ENCODE measurements around the gene ABHD14A. TPM values are rescaled to one million over a fixed set of nuclear protein-coding genes. Genes with fewer than 3 reads are reported as not detected.

Gene ABHD14A
- polyA plus RNA-seq, 4 donors, result 20.2 to 30.4 (median 25.9) TPM

GRCh38 chr3:51940648-51941462, 34.0 kb upstream of the ABHD14A start:
- no peak for DNase-seq (ENCODE audit: low read depth in 4 of 4, low spot score in 3 of 4)

DNA sequence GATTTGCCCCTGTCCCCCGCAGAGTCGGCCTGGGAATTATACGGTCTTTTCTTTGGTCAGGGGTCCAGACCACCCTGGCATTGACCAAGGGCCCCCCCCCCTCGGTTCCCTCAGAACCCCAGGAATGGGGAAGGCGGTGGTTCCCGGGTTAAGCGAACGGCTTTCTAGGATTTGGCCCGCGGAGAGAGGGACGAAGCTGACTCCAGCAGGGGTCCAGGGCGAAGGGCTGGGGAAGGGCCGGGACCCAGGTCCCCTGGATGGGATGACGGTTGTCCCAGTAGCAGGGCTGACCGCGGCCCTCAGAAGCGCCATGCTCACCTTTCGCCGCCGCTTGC, 33.4 kb upstream of the ABHD14A start:
- no peak for DNase-seq (ENCODE audit: low read depth in 4 of 4, low spot score in 3 of 4)

DNA sequence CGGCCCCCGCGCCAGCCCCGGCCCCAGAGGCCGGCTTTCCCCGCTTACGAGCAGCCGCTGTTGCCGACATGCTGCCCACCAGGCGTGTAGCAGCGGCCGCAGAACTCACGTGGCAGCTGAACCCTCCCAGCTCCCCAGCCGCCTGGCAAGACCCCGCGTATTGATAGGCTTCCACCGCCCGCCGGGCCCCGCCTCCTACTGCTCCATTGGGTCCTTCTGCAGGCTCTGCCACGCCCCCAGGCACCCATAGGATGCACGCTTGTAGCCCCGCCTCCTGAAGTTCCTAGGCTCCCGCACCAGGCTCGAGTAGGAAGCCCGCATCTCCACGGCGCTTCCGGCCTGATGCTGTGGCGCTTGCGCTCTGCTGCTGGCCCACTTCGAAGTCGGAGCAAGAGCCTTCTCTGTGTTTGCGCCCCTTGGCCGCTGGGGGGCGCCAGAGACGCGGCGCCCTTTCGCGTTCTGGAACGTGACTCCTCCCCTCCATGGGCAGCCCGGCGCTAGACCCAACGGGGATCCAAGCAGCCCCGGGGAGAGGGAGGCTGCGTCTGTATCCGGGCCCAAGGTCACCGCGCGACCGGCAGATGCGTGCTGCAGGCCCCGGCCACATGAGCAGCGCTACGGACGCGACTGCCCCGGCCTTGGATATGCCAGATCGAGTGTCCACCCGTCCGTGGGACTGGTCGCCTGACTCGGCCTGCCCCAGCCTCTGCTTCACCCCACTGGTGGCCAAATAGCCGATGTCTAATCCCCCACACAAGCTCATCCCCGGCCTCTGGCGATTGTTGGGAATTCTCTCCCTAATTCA, 32.9 kb upstream of the ABHD14A start, which contains the start of the genes PARP3 and RRP9:
Gene PARP3 (plus strand): TSS at position 566 of the 805 bp plus-strand sequence. CDS start 993 bp downstream, outside the sequence.
Gene RRP9 (minus strand): TSS at position 107 of the 805 bp plus-strand sequence. CDS start 37 bp downstream, at position 70.
- peak; percentile 99 for DNase-seq (ENCODE audit: low read depth in 4 of 4, low spot score in 3 of 4)

GRCh38 chr3:51942603-51943450, 32.0 kb upstream of the ABHD14A start:
- DNase-seq (ENCODE audit: low read depth in 4 of 4, low spot score in 3 of 4), result no peak

- no peak for DNase-seq (ENCODE audit: low read depth in 4 of 4, low spot score in 3 of 4)
Observed at GRCh38 chr3:51943451-51944391, 31.1 kb upstream of the ABHD14A start.

DNA sequence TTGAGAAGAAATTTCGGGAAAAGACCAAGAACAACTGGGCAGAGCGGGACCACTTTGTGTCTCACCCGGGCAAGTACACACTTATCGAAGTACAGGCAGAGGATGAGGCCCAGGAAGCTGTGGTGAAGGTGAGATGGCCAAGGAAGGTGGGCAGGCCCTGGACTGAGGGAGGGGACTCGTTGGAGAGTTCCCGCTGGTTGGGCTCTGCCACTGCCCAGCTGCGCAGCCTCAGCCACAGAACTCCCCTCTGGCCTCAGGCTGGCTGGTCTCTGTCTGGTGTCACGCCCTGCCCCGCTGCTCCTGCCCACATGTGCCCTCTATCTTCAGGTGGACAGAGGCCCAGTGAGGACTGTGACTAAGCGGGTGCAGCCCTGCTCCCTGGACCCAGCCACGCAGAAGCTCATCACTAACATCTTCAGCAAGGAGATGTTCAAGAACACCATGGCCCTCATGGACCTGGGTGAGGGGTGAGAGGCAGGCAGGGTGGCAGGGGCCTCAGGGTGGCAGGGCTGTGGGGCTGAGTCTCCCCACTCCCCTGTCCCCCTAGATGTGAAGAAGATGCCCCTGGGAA, 30.3 kb upstream of the ABHD14A start:
- DNase-seq (ENCODE audit: low read depth in 4 of 4, low spot score in 3 of 4), result no peak

DNA sequence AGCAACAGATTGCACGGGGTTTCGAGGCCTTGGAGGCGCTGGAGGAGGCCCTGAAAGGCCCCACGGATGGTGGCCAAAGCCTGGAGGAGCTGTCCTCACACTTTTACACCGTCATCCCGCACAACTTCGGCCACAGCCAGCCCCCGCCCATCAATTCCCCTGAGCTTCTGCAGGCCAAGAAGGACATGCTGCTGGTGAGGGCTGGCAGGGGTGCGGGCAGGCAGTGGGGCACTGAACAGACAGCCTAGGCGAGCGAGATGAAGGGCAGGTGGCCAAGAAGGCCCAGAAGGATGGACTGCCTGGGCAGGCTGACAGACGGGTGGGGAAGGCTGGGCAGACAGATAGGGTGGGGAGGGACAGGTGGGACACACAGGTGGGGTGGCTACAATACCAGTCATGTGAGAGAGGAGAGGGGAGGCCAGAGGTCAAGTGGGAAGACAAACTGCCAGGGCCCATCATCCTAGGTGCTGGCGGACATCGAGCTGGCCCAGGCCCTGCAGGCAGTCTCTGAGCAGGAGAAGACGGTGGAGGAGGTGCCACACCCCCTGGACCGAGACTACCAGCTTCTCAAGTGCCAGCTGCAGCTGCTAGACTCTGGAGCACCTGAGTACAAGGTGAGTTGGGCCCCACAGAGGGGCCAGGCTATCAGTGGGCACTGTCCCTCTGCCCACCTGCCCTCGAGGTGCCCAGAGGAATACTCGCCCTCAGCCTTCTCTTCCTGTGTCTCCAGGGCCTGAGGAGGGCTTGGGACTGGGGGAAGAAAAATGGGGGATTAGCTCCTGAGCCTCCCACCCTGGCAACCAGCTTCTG, 29.6 kb upstream of the ABHD14A start:
- DNase-seq (ENCODE audit: low read depth in 4 of 4, low spot score in 3 of 4), result no peak

GRCh38 chr3:51945926-51946705, 28.7 kb upstream of the ABHD14A start:
- no peak for DNase-seq (ENCODE audit: low read depth in 4 of 4, low spot score in 3 of 4)

- DNase-seq (ENCODE audit: low read depth in 4 of 4, low spot score in 3 of 4), result no peak
Observed at GRCh38 chr3:51946796-51947195, 28.1 kb upstream of the ABHD14A start.

- no peak for DNase-seq (ENCODE audit: low read depth in 4 of 4, low spot score in 3 of 4)
Observed at GRCh38 chr3:51947215-51947900, 27.5 kb upstream of the ABHD14A start.

DNA sequence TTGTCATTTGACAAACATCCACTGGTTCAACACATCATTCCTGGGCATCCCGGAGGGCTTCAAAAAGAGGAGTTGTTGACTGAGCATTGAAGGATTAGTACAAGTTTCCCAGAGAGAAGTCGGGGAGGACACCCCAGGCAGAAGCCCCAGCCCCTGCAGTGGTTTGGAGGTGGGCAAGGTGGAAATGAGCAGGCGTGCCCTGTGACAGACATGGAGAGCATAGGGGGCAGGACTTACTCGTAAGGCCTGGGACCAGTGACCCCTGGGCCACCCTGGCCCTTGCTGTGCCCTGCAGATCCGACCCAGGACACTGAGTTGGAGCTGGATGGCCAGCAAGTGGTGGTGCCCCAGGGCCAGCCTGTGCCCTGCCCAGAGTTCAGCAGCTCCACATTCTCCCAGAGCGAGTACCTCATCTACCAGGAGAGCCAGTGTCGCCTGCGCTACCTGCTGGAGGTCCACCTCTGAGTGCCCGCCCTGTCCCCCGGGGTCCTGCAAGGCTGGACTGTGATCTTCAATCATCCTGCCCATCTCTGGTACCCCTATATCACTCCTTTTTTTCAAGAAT, 26.8 kb upstream of the ABHD14A start:
- no peak for DNase-seq (ENCODE audit: low read depth in 4 of 4, low spot score in 3 of 4)

GRCh38 chr3:51949121-51949520, 25.7 kb upstream of the ABHD14A start:
- DNase-seq (ENCODE audit: low read depth in 4 of 4, low spot score in 3 of 4), result no peak

- no peak for DNase-seq (ENCODE audit: low read depth in 4 of 4, low spot score in 3 of 4)
Observed at GRCh38 chr3:51950899-51951298, 24.0 kb upstream of the ABHD14A start.

DNA sequence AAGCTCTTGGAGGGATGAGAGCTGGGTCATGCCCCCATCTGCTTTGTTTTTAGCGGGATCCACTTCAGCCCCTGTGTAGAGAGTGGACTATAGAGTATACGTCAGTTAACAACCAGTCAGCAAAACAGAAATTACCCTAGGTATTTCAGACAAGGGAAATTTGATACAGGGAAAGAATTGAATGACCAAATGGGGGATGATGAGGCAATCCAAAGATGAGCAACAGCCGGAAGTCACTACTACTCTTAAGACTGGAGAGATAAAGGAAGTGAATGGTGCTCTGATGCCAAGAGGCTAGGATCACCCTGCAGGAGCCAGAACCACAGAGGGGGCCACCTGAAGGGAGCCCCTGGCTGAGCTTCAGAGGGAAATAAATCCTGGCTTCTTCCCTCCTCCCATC, 21.4 kb upstream of the ABHD14A start:
- no peak for DNase-seq (ENCODE audit: low read depth in 4 of 4, low spot score in 3 of 4)

- no peak for DNase-seq (ENCODE audit: low read depth in 4 of 4, low spot score in 3 of 4)
Observed at GRCh38 chr3:51954105-51954504, 20.8 kb upstream of the ABHD14A start.

- DNase-seq (ENCODE audit: low read depth in 4 of 4, low spot score in 3 of 4), result no peak
Observed at GRCh38 chr3:51954713-51955112, 20.2 kb upstream of the ABHD14A start.

All from left renal pelvis (tissue), 4 donors.